ENCODE results near the gene SOX6. TPM values are rescaled to one million over a fixed set of nuclear protein-coding genes. Genes with fewer than 3 reads are reported as not detected.

Gene SOX6
- total RNA-seq, 1 donor from 2014 or later = 13.2 TPM

DNA sequence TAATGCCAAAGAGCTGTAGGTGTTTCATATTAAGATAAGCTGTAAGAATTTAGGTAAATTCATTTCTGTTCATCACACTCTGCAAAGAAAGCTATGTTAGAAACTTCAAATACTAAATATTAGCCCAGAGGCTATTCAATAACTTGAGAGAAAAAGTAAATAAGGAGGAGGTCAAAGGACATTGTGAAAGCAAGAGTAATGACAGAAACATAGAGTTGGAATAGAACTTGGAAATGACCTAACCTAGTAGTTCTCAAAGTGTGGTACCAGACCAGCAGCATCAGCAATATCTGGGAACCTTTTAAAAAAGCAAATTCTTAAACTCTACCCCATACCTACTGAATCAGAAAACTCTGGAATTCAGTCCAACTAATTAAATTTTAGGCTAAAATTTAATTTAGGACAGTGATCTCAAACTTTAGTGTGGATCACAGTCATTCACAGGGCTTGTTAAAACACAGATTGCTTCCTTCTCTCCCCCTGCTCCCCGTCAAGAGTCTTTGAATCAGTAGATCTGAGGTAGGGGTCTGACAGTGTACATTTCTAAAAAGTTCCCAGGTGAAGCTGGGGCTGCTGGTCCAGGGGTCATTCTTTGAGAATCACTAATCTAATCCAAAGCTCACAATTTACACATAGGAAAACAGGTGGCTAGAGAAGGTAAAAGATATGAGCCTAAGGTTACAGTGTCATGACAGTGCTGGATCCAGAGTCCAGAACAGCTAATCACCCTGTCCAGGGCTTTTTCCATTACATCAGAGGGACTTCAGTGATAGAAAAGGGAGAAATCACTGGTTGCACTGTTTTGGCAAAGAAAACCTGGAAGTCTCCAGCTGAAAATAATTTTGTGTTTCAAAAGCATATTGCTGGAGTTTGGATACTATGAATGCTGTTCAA lies 241.1 kb downstream of the SOX6 start:
- Mint-ChIP-seq H3K36me3 (ENCODE audit: low read depth, unreplicated experiment) (no peaks in the 10 kb centered on the region), H3K27me3 (ENCODE audit: low read depth, unreplicated experiment) (no peaks in the 10 kb centered on the region), H3K27ac (ENCODE audit: unreplicated experiment) (no peak overlapping the region), H3K4me3 (ENCODE audit: unreplicated experiment) (no peak overlapping the region), H3K4me1 (ENCODE audit: low read depth, unreplicated experiment) (peaks cover 20% of the 10 kb centered on the region), H3K9me3 (ENCODE audit: unreplicated experiment) (peaks cover 2% of the 10 kb centered on the region)
- no peak overlapping the region for H3K27ac ChIP-seq (ENCODE audit: low read depth, low read length)
- no peak for FAIRE-seq
- DNase-seq (ENCODE audit: low read depth) = no peak
- no peak overlapping the region for H3K9ac ChIP-seq (ENCODE audit: low read length)
- H3K4me1 ChIP-seq (ENCODE audit: insufficient read depth, low read length) = no peaks in the 10 kb centered on the region
- TF ChIP-seq, protein P1, sequence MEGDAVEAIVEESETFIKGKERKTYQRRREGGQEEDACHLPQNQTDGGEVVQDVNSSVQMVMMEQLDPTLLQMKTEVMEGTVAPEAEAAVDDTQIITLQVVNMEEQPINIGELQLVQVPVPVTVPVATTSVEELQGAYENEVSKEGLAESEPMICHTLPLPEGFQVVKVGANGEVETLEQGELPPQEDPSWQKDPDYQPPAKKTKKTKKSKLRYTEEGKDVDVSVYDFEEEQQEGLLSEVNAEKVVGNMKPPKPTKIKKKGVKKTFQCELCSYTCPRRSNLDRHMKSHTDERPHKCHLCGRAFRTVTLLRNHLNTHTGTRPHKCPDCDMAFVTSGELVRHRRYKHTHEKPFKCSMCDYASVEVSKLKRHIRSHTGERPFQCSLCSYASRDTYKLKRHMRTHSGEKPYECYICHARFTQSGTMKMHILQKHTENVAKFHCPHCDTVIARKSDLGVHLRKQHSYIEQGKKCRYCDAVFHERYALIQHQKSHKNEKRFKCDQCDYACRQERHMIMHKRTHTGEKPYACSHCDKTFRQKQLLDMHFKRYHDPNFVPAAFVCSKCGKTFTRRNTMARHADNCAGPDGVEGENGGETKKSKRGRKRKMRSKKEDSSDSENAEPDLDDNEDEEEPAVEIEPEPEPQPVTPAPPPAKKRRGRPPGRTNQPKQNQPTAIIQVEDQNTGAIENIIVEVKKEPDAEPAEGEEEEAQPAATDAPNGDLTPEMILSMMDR (IDR thresholded peaks at IDR 0.05; ENCODE audit: insufficient read depth, low read depth, low read length) = no peak
- no peak for TF ChIP-seq EZH2 (IDR thresholded peaks at IDR 0.05; ENCODE audit: insufficient read depth, low read length)
- no peak overlapping the region for H3K4me2 ChIP-seq (ENCODE audit: low read length)
- H3K79me2 ChIP-seq (ENCODE audit: insufficient read depth, low read length) = no peaks in the 10 kb centered on the region
- no peaks in the 10 kb centered on the region for H3K27me3 ChIP-seq (ENCODE audit: insufficient read depth, low read length)
- no peaks in the 10 kb centered on the region for H3K36me3 ChIP-seq (ENCODE audit: insufficient read depth, low read length)
- H3K4me3 ChIP-seq (ENCODE audit: insufficient read depth, low read depth, low read length) = no peak overlapping the region
- no peaks in the 10 kb centered on the region for H4K20me1 ChIP-seq (ENCODE audit: insufficient read depth, low read length)
- H3K9me3 ChIP-seq (ENCODE audit: insufficient read depth, low read depth, low read length) = no peaks in the 10 kb centered on the region
- no peak overlapping the region for H2AFZ ChIP-seq (ENCODE audit: low read depth, low read length)

DNA sequence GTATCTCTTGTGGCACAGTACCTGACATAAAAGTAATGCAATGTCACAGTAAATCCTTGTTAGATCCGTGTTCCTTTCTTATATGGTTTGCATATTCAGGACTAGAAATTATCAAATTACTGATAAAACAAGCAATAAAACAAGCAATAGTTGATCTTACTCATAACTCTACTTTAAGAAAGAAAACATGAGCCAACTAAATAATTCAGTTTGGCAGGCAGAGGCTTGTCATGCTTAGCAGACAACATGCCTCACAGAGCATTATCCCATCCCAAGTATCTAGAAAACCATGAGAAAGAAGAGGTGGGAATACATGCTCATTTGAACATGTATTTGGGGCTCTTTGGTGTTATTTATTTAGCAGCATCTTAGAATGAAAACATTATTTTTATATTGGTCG lies 241.9 kb downstream of the SOX6 start:
- H3K4me3 ChIP-seq (ENCODE audit: insufficient read depth, low read depth, low read length) = no peak overlapping the region
- H3K9me3 ChIP-seq (ENCODE audit: insufficient read depth, low read depth, low read length) = no peaks in the 10 kb centered on the region
- H4K20me1 ChIP-seq (ENCODE audit: insufficient read depth, low read length) = no peaks in the 10 kb centered on the region
- no peaks in the 10 kb centered on the region for H3K27me3 Mint-ChIP-seq (ENCODE audit: low read depth, unreplicated experiment)
- FAIRE-seq (no peak), DNase-seq (ENCODE audit: low read depth) (no peak)
- H3K4me1 ChIP-seq (ENCODE audit: insufficient read depth, low read length) = no peaks in the 10 kb centered on the region
- no peak overlapping the region for H3K4me2 ChIP-seq (ENCODE audit: low read length)
- no peak overlapping the region for H3K27ac Mint-ChIP-seq (ENCODE audit: unreplicated experiment)
- TF ChIP-seq EZH2 (IDR thresholded peaks at IDR 0.05; ENCODE audit: insufficient read depth, low read length) = no peak
- TF ChIP-seq, protein P1 (IDR thresholded peaks at IDR 0.05; ENCODE audit: insufficient read depth, low read depth, low read length) = no peak
- H3K36me3 Mint-ChIP-seq (ENCODE audit: low read depth, unreplicated experiment) = no peaks in the 10 kb centered on the region
- H3K9ac ChIP-seq (ENCODE audit: low read length) = no peak overlapping the region
- no peaks in the 10 kb centered on the region for H3K9me3 Mint-ChIP-seq (ENCODE audit: unreplicated experiment)
- no peaks in the 10 kb centered on the region for H3K27me3 ChIP-seq (ENCODE audit: insufficient read depth, low read length)
- H3K36me3 ChIP-seq (ENCODE audit: insufficient read depth, low read length) = no peaks in the 10 kb centered on the region
- H2AFZ ChIP-seq (ENCODE audit: low read depth, low read length) = no peak overlapping the region
- no peaks in the 10 kb centered on the region for H3K79me2 ChIP-seq (ENCODE audit: insufficient read depth, low read length)
- no peak overlapping the region for H3K4me3 Mint-ChIP-seq (ENCODE audit: unreplicated experiment)
- H3K27ac ChIP-seq (ENCODE audit: low read depth, low read length) = no peak overlapping the region
- H3K4me1 Mint-ChIP-seq (ENCODE audit: low read depth, unreplicated experiment) = peaks cover 20% of the 10 kb centered on the region

DNA sequence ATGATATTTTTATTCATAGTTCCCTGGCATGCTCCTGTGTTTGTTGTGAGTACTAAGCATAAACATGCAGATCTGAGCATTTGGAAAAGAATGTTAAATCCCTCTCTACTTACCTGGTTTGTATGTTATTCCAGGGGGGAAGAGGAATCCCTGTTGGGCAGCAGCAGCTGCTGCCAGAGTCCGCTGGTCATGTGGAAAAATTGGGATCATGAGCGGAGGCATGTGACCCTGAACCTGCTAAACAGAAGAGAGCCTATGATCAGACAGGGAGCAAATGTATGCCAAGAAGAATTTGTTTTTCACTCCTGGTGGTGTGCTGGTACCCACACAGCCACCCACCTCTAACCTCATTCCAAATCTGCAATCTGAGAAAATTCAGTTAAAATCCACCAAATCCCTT lies 244.7 kb downstream of the SOX6 start:
- no peaks in the 10 kb centered on the region for H4K20me1 ChIP-seq (ENCODE audit: insufficient read depth, low read length)
- no peak for DNase-seq (ENCODE audit: low read depth)
- no peak overlapping the region for H3K27ac ChIP-seq (ENCODE audit: low read depth, low read length)
- no peaks in the 10 kb centered on the region for H3K27me3 ChIP-seq (ENCODE audit: insufficient read depth, low read length)
- H3K9ac ChIP-seq (ENCODE audit: low read length) = no peak overlapping the region
- no peak for FAIRE-seq
- H3K4me1 ChIP-seq (ENCODE audit: insufficient read depth, low read length) = no peaks in the 10 kb centered on the region
- Mint-ChIP-seq H3K4me3 (ENCODE audit: unreplicated experiment) (no peak overlapping the region), H3K27me3 (ENCODE audit: low read depth, unreplicated experiment) (no peaks in the 10 kb centered on the region), H3K36me3 (ENCODE audit: low read depth, unreplicated experiment) (no peaks in the 10 kb centered on the region), H3K27ac (ENCODE audit: unreplicated experiment) (no peak overlapping the region), H3K9me3 (ENCODE audit: unreplicated experiment) (no peaks in the 10 kb centered on the region), H3K4me1 (ENCODE audit: low read depth, unreplicated experiment) (peaks cover 20% of the 10 kb centered on the region)
- no peaks in the 10 kb centered on the region for H3K79me2 ChIP-seq (ENCODE audit: insufficient read depth, low read length)
- TF ChIP-seq, protein P1 (IDR thresholded peaks at IDR 0.05; ENCODE audit: insufficient read depth, low read depth, low read length) = no peak
- TF ChIP-seq EZH2 (IDR thresholded peaks at IDR 0.05; ENCODE audit: insufficient read depth, low read length) = no peak
- no peaks in the 10 kb centered on the region for H3K36me3 ChIP-seq (ENCODE audit: insufficient read depth, low read length)
- no peaks in the 10 kb centered on the region for H3K9me3 ChIP-seq (ENCODE audit: insufficient read depth, low read depth, low read length)
- H3K4me3 ChIP-seq (ENCODE audit: insufficient read depth, low read depth, low read length) = no peak overlapping the region
- H3K4me2 ChIP-seq (ENCODE audit: low read length) = no peak overlapping the region
- H2AFZ ChIP-seq (ENCODE audit: low read depth, low read length) = no peak overlapping the region

Measured in astrocyte (in vitro differentiated cells and primary cell).